ENCODE results near the gene REC8. TPM values are rescaled to one million over a fixed set of nuclear protein-coding genes. Genes with fewer than 3 reads are reported as not detected.
"Not testable (repeated sequence)": the region's sequence is repeated elsewhere in the genome, so short reads cannot be mapped to it uniquely, and the experiment has no call there.

REC8 gene
- total RNA-seq, 2 donors from 2014 or later: 36.4 to 48.7 TPM

- DNase-seq (ENCODE audit: low spot score in 2 of 2): peak in 1 of 2 donors; percentile 16
- Mint-ChIP-seq H3K36me3 (peaks cover 25 to 48% of the 10 kb centered on the region in 2 donors), H3K9me3 (peaks cover 0 to 10% of the 10 kb centered on the region in 2 donors), H3K27ac (peak overlapping the region in 1 of 2 donors; percentile 48)
- not testable (repeated sequence) for ATAC-seq
Measured at GRCh38 chr14:24202538-24202937, 30.7 kb downstream of the REC8 start.

GRCh38 chr14:24203249-24203886 is 31.5 kb downstream of the REC8 start:
- ATAC-seq; H3K27ac Mint-ChIP-seq; DNase-seq (ENCODE audit: low spot score in 2 of 2): not testable (repeated sequence)
- H3K36me3 Mint-ChIP-seq: peaks cover 25 to 55% of the 10 kb centered on the region in 2 donors
- H3K9me3 Mint-ChIP-seq: peaks cover 0 to 10% of the 10 kb centered on the region in 2 donors

- DNase-seq (ENCODE audit: low spot score in 2 of 2): no peak
- no peak overlapping the region for H3K27ac Mint-ChIP-seq
- ATAC-seq: no peak
- H3K9me3 Mint-ChIP-seq: peaks cover 0 to 10% of the 10 kb centered on the region in 2 donors
- peaks cover 25 to 47% of the 10 kb centered on the region in 2 donors for H3K36me3 Mint-ChIP-seq
Measured at GRCh38 chr14:24204163-24205146, 32.6 kb downstream of the REC8 start.

- peaks cover 37 to 58% of the 10 kb centered on the region in 2 donors for H3K36me3 Mint-ChIP-seq
- ATAC-seq: no peak
- no peak for DNase-seq (ENCODE audit: low spot score in 2 of 2)
- peaks cover 0 to 8% of the 10 kb centered on the region in 2 donors for H3K9me3 Mint-ChIP-seq
- peak overlapping the region; percentile 26 to 33 for H3K27ac Mint-ChIP-seq
Measured at GRCh38 chr14:24206260-24207103, 34.6 kb downstream of the REC8 start.

- DNase-seq (ENCODE audit: low spot score in 2 of 2) (no peak), ATAC-seq (peak in 1 of 2 donors; percentile 18)
- peak overlapping the region; percentile 26 to 33 for H3K27ac Mint-ChIP-seq
- peaks cover 0 to 6% of the 10 kb centered on the region in 2 donors for H3K9me3 Mint-ChIP-seq
- H3K36me3 Mint-ChIP-seq: peaks cover 34 to 56% of the 10 kb centered on the region in 2 donors
Measured at GRCh38 chr14:24207104-24207551, 35.2 kb downstream of the REC8 start.

GRCh38 chr14:24207625-24208024 is 35.7 kb downstream of the REC8 start:
- peaks cover 31 to 52% of the 10 kb centered on the region in 2 donors for H3K36me3 Mint-ChIP-seq
- peak overlapping the region in 1 of 2 donors; percentile 33 for H3K27ac Mint-ChIP-seq
- ATAC-seq (no peak), DNase-seq (ENCODE audit: low spot score in 2 of 2) (no peak)
- H3K9me3 Mint-ChIP-seq: peaks cover 0 to 6% of the 10 kb centered on the region in 2 donors

- Mint-ChIP-seq H3K36me3 (peaks cover 25 to 54% of the 10 kb centered on the region in 2 donors), H3K27ac (peak overlapping the region in 1 of 2 donors; percentile 96), H3K9me3 (no peaks in the 10 kb centered on the region)
- DNase-seq (ENCODE audit: low spot score in 2 of 2): no peak
- no peak for ATAC-seq
Measured at GRCh38 chr14:24211311-24211710, 39.4 kb downstream of the REC8 start.

- Mint-ChIP-seq H3K36me3 (peaks cover 18 to 36% of the 10 kb centered on the region in 2 donors), H3K9me3 (no peaks in the 10 kb centered on the region), H3K27ac (peak within 1 kb of the TSS; percentile 96 to 98)
- ATAC-seq (peak; percentile 87 to 91), DNase-seq (ENCODE audit: low spot score in 2 of 2) (peak; percentile 93 to 96)
Measured at GRCh38 chr14:24212924-24213865, 41.3 kb downstream of the REC8 start, which contains the start of gene CHMP4A. Gene CHMP4A, minus strand, starts transcription at chr14:24213488. Its CDS starts 49 bp downstream, at chr14:24213439.

- peaks cover 18 to 32% of the 10 kb centered on the region in 2 donors for H3K36me3 Mint-ChIP-seq
- H3K27ac Mint-ChIP-seq: peak overlapping the region; percentile 96 to 98
Measured at GRCh38 chr14:24213866-24214662, 42.2 kb downstream of the REC8 start.

GRCh38 chr14:24215495-24216344 is 43.8 kb downstream of the REC8 start, which contains the start of gene MDP1:
Gene MDP1, minus strand, starts transcription at chr14:24216066. Its CDS starts 111 bp downstream, at chr14:24215955.
- Mint-ChIP-seq H3K9me3 (no peaks in the 10 kb centered on the region), H3K36me3 (peaks cover 9 to 23% of the 10 kb centered on the region in 2 donors), H3K27ac (peak within 1 kb of the TSS; percentile 90 to 95)
- ATAC-seq (peak; percentile 73 to 74), DNase-seq (ENCODE audit: low spot score in 2 of 2) (peak; percentile 78 to 82)

More at GRCh38 chr14:24213866-24214662, 42.2 kb downstream of the REC8 start:
- DNase-seq (ENCODE audit: low spot score in 2 of 2) (no peak), ATAC-seq (no peak)
- no peaks in the 10 kb centered on the region for H3K9me3 Mint-ChIP-seq

- ATAC-seq (no peak), DNase-seq (ENCODE audit: low spot score in 2 of 2) (no peak)
- peak overlapping the region; percentile 90 to 95 for H3K27ac Mint-ChIP-seq
- H3K9me3 Mint-ChIP-seq: no peaks in the 10 kb centered on the region
- peaks cover 5 to 17% of the 10 kb centered on the region in 2 donors for H3K36me3 Mint-ChIP-seq
Measured at GRCh38 chr14:24216345-24216699, 44.4 kb downstream of the REC8 start.

- not testable (repeated sequence) for ATAC-seq; DNase-seq (ENCODE audit: low spot score in 2 of 2); H3K9me3 Mint-ChIP-seq; H3K27ac Mint-ChIP-seq
- H3K36me3 Mint-ChIP-seq: peaks cover 0 to 11% of the 10 kb centered on the region in 2 donors
Measured at GRCh38 chr14:24216876-24217275, 45.0 kb downstream of the REC8 start.

GRCh38 chr14:24219080-24219479 is 47.2 kb downstream of the REC8 start:
- Mint-ChIP-seq H3K27ac (no peak overlapping the region), H3K36me3 (no peaks in the 10 kb centered on the region), H3K9me3 (no peaks in the 10 kb centered on the region)
- no peak for ATAC-seq
- no peak for DNase-seq (ENCODE audit: low spot score in 2 of 2)

All from activated naive CD4-positive, alpha-beta T cell treated with anti-CD3 and anti-CD28 coated beads, Interleukin-2, amount 50 U/mL, for 72 hours (primary cell).